NCI-H524 (cell line): Measurements from ENCODE around the gene PARK7.

ENCODE experiments used
- DNase-seq, 2 experiments: peaks; one replicate each; lab custom pipeline; 2025; lab: John Stamatoyannopoulos, UW

PARK7 gene

GRCh38 chr1:7984811-7985210 lies 23.3 kb downstream of the PARK7 start:
- no peak for DNase-seq

GRCh38 chr1:7985851-7986612 lies 24.5 kb downstream of the PARK7 start:
- no peak for DNase-seq

DNA sequence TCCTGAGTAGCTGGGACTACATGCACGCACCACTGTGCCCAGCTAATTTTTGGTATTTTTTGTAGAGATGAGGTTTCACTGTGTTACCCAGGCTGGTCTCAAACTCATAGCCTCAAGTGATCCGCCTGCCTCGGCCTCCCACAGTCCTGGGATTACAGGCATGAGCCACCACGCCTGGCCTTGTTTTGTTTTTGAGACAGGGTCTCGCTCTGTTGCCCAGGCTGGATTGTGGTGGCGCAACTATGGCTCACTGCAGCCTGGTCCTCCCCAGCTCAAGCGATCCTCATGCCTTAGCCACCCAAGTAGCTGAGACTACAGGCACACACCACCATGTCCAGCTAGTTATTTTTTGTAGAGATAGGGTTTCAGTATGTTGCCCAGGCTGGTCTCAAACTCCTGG lies 26.0 kb downstream of the PARK7 start:
- DNase-seq = no peak

DNA sequence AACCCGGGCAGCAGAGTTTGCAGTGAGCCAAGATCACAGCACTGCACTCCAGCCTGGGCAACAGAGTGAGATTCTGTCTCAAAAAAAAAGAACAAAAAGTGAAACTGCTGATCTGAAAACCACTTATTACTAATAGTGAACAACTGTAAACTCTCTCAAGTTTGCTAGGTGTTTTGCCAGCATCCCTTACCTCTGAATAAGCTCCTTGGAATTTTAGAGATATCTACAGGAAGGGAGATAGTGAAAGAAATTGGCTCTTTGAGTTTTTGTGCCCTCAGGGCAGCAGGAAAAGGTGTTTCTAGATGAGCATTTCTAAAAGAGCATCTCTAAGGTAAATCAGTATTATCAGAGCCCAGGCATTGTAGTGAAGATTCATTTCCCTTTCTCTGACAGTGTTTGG lies 27.1 kb downstream of the PARK7 start:
- no peak for DNase-seq

- DNase-seq = no peak
These were observed 28.4 kb downstream of the PARK7 start for GRCh38 chr1:7989762-7990428.

DNA sequence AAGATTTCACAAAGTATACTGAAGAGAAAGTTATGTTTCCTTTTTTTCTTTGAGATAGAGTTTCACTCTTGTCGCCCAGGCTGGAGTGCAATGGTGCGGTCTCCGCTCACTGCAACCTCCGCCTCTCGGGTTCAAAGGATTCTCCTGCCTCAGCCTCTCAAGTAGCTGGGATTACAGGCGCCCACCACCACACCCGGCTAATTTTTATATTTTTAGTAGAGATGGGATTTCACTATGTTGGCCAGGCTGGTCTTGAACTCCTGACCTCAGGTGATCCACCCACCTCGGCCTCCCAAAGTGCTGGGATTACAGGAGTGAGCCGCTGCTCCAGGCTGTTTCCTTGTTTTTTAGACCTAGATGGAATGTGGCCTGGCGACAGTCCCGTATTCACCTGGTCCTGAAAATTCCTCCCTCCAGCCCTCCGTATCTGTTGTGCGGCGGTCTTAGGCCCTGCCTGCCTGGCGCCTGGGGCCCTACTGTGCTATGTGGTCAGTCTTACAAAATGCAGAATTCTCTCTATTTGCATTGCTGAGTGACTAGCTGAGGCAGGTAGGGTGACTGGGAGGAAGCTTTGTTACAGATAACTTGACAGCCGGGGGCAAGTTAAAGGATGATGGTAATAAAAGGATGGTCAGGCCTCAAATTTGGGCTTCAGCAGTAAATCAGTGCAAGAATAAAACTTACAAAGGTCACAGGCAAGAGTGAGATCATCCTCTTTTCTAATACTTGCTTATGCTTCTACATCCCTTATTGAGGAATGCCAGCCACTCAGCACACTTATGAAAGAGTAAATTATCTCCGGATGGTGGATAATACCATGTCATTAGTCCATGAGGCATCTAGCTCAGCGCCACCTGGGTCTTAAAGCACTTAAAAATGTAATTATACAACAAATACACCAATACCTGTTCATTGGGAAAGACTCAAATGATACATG lies 30.3 kb downstream of the PARK7 start:
- DNase-seq = no peak

DNA sequence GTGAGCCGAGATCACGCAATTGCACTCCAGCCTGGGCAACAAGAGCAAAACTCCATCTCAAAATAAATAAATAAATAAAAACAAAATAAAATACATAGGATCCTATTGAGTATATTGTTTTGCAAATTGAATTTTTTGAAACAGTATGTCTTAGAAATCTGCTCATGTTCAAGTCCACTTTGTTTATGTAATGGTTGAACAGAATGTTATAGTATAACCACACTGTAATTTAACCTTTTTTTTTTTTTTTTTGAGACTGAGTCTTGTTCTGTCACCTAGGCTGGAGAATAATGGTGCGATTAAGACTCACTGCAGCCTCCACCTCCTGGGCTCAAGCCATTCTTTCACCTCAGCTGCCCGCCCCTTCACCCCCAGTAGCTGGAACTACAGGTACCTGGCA lies 31.4 kb downstream of the PARK7 start:
- DNase-seq = no peak

DNA sequence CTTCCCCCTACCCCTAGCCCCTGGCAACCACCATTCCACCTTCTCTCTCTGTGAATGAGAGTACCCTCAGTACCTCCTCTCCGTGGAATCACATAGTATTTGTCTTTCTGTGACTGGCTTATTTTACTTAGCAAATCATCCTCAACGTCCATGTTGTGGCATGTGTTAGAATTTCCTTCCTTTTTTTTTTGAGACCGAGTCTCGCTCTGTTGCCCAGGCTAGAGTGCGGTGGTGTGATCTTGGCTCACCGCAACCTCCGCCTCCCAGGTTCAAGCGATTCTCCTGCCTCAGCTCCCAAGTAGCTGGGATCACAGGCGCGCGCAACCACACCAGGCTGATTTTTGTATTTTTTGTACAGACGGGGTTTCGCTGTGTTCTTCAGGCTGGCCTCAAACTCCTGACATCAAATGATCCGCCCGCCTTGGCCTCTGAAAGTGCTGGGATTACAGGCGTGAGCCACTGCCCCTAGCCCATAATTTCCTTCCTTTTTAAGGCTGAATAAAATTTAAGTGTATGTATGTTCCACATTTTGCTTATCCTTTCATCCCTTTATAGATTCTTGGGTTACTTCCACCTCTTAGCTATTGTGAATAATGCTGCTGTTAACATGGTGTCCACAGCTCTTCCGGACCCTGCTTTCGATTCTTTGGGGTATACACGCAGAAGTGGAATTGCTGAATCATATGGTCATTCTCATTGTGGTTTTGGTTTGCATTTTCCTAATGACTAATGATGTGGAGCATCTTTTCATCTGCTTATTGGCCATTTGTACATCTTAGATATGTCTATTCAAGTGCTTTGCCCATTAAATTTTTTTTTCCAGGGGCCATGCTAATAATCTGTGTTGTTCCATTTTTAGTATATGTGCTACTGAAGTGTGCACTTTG lies 32.3 kb downstream of the PARK7 start:
- DNase-seq = no peak

DNA sequence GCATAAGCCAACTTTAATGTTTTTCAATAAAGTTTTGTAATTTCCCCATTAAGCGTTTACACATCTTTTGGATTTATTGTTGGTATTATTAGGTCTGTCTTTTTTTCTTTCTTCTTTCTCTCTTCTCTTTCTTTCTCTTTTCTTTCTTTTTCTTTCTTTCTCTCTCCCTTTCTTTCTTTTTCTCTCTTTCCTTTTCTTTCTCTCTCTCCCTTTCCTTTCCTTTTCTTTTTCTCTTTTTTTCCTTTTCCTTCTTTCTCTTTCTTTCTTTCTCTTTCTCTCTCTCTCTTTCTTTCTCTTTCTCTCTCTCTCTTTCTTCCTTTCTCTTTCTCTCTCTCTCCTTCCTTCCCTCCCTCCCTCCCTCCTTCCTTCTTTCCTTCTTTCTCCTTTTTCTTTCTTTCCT lies 33.3 kb downstream of the PARK7 start:
- DNase-seq = no peak

DNA sequence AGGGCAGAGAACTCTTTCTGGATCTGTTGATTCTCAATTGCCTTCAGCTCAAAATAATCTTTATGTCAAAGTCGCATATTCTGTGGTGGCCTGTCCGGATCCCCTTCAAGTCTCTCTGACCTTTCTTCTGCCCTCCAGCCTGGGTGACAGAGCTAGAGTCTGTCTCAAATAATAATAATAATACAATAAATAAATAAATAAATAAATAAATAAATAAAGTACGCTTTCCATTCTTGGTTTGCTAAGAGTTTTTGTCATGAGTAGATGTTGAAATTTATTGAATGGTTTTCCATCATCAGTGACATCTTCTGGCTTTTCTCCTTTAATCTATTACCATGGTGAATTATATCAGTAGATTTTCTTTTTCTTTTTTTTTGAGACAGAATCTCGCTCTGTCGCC lies 33.9 kb downstream of the PARK7 start:
- no peak for DNase-seq

DNA sequence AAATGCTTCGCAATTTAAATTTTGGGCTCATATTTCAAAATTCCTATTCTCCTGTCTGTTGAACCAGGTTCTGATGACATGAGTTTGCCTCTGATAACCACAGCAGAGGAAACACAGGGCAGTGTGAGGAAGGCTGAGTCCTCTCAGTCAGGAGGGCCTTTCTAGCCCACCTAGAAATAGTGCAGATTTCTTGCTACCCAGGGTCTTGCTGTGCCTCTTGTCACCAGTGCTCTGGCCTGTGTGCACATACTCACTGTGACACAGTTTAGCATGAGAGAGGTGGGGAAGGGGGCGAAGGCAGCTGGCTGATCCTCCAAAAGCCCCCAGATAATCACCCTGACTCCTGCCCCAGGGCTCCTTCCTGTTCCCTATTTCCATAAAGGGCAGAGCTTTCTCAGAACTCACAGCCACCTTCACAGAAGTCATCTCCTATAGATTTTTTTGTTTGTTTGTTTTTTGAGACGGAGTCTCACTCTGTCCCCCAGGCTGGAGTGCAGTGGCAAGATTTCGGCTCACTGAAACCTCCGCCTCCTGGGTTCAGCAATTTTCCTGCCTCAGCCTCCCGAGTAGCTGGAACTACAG lies 40.9 kb downstream of the PARK7 start:
- DNase-seq = no peak

- DNase-seq = no peak
These were observed 41.4 kb downstream of the PARK7 start for GRCh38 chr1:8002921-8003320.

DNA sequence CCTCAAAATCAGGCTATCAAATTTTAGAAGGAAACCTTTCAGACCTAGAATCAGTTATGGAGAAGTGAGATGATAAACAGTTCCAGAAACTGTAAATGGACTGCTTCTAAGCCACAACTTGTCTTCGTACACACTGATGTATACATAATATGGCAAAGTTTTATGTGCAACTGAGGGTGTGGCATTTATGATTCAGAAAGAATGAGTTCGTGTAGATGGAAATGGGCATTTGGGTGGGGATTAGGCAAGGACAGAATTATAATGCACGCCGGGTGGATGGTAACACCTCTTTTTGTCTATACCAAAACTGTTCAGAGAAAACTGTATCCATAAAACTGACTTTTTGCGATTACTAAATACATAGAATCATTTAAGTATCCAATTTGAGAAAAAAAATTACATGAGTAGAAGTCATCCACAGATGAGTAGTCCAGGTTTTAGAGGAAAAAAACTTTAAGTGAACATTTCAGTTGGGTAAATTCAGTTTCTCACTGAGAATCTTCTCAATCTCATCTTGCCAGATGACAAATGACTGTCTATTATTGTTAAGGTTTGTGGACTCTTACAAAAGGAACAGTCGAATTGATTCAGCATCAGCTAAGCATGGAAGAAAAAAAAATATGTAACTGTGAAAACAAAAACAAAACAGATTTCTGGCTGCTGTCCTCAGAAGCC lies 42.1 kb downstream of the PARK7 start:
- no peak for DNase-seq

DNA sequence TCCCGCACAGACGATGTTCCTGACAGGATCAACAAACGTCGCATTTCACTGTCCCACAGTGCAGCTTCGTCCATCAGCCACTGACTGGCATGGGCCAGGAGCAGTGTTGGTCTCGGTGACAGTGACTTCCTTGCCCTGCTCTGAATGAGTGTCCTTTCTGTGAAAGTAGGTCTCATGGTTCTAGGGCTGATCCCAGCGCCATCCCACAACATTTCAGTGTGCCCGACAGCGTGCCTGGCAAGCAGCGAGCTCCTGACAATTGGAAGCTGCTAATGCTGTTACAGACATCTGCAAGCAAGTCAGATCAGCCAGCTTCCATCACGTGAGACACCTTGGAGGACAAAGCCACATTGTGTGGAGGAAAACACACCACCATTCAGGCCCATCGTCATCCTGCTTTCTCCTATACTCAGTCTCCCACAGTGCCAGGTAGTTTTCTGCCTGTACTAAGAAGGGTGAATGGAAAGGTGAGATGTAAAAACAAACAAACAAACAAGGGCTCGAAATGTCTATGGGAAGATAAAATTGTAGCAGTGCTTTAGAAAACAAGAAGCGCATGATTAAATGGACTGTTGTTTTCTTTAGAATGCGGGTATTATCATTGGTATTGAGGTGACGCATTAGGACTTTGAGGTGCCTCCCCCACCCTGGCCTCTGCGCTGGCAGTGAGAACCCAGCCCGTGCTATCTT lies 42.7 kb downstream of the PARK7 start:
- DNase-seq = no peak

DNA sequence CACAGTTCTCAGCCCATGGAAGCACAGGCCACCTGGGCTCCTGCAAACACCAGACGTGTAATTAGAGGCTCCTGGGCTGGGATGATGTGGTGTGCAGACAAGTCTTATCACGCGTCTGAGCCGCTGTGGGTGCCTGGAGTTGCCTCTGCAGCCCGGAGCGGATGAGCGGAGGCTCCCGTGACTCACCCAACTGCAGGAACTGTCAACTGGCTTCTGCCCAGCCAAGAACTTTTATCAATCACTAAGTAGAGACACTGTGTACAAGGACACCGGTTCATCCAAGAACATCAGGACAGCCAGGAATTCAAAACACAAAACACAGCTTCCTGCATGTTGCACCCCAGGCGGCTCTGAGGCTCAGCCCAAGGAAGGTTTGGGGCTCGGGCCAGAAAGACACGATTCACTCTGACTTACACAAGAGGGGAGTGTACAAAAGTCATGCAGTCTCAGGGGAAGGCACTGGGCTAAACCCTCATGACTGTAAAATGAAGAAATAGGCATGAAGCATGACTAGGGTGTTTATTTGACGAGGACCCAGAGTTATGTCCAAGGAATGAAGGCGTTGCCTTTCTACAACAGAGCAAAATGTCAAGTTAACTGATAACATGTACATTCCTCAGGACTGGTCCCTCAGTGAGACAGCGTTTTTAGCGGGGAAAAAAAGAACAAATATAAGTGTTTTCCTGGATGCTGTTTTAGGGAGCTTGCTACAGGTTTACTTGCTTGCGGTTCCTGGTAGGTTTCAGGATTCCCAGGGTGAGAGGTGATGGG lies 43.5 kb downstream of the PARK7 start:
- no peak for DNase-seq

- no peak for DNase-seq
These were observed 44.8 kb downstream of the PARK7 start for GRCh38 chr1:8006037-8006963.

GRCh38 chr1:8009043-8010002 lies 47.8 kb downstream of the PARK7 start:
- no peak for DNase-seq
